ENCODE data around the gene GJB2. TPM values are rescaled to one million over a fixed set of nuclear protein-coding genes. Genes with fewer than 3 reads are reported as not detected.

GJB2 gene
- total RNA-seq, 1 experiment from 2014 or later, result 53.0 TPM

DNA sequence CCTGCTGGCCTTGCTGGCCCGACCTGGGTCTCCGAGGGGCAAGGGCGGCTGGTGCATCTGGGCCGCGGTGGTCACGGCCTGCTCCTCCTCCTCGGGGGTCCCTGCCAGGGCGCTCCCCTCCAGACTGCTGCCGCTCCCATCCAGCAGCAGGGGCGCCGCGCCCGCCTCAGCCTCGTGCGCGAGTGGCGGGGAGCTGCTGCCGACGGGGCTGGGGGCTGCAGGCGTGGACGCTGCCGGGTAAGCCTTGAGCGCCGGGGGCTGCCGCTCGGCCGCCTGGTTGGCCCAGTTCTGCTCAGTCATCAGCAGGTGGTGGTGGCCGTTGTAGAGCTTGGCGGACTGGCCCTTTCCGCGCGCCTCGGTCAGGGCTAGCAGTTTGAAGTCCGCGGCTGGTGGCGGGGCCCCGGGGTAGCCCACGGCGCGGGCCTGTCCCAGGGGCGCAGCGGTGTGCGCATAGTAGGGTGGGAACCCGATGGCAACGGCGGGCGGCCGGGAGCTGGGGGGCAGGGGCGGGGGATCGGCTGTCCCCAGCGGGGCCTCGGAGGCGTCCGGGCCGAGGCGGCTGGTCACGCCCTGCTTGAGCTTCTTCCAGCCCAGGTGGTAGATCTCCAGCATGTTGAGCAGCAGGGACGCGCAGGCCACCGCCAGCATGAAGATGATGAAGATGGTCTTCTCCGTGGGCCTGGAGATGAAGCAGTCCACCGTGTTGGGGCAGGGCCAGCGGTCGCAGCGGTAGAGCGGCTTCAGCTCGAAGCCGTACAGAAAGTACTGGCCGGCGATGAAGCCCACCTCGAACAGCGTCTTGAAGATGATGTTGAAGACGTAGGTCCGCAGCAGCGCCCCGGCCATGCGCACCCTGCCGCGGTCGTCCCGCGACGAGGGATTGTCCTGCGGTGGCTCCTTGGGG is 50.5 kb downstream of the GJB2 start:
- Histone ChIP-seq H3F3A (ENCODE audit: low read length, unreplicated experiment) (no peaks in the 10 kb centered on the region), H3K4me3 (ENCODE audit: low read length) (no peak overlapping the region), H4K20me1 (ENCODE audit: low read length) (no peaks in the 10 kb centered on the region), H3K4me1 (ENCODE audit: insufficient read depth, low read length) (no peaks in the 10 kb centered on the region), H3K27me3 (ENCODE audit: low read length) (no peaks in the 10 kb centered on the region), H3K36me3 (ENCODE audit: low read depth, low read length) (no peaks in the 10 kb centered on the region), H3K9me3 (ENCODE audit: low read length) (no peaks in the 10 kb centered on the region), H3K79me2 (ENCODE audit: low read length) (no peaks in the 10 kb centered on the region), H2AFZ (ENCODE audit: low read length) (no peak overlapping the region), H3K27ac (ENCODE audit: low read length) (no peak overlapping the region), H3K4me2 (ENCODE audit: low read length) (no peak overlapping the region), H3K9ac (ENCODE audit: low read length) (no peak overlapping the region), H3K9me2 (replicated peaks; ENCODE audit: low read length) (no peaks in the 10 kb centered on the region)
- ATAC-seq (no peak), DNase-seq (no peak)
- TF ChIP-seq, protein P1, sequence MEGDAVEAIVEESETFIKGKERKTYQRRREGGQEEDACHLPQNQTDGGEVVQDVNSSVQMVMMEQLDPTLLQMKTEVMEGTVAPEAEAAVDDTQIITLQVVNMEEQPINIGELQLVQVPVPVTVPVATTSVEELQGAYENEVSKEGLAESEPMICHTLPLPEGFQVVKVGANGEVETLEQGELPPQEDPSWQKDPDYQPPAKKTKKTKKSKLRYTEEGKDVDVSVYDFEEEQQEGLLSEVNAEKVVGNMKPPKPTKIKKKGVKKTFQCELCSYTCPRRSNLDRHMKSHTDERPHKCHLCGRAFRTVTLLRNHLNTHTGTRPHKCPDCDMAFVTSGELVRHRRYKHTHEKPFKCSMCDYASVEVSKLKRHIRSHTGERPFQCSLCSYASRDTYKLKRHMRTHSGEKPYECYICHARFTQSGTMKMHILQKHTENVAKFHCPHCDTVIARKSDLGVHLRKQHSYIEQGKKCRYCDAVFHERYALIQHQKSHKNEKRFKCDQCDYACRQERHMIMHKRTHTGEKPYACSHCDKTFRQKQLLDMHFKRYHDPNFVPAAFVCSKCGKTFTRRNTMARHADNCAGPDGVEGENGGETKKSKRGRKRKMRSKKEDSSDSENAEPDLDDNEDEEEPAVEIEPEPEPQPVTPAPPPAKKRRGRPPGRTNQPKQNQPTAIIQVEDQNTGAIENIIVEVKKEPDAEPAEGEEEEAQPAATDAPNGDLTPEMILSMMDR (conservative IDR thresholded peaks at IDR 0.05; ENCODE audit: low read depth, low read length), result no peak
- no peak for TF ChIP-seq EZH2 (IDR thresholded peaks at IDR 0.05; ENCODE audit: low read length, unreplicated experiment)
- no peak for TF ChIP-seq EZH2phosphoT487 (IDR thresholded peaks at IDR 0.05; ENCODE audit: borderline replicate concordance, low read length)
- POLR2A ChIA-PET (ENCODE audit: unreplicated experiment), result interaction anchor here (0.6 kb wide), 1 partner anchor 25 kb away, joined by 3 read pairs; no protein-coding TSS in a partner anchor
- intact Hi-C loops (cut with micrococcal nuclease), result no loop called here
- BruUV-seq (replicated peaks), result no TSS peak
- CTCF ChIA-PET, result no interaction called here

DNA sequence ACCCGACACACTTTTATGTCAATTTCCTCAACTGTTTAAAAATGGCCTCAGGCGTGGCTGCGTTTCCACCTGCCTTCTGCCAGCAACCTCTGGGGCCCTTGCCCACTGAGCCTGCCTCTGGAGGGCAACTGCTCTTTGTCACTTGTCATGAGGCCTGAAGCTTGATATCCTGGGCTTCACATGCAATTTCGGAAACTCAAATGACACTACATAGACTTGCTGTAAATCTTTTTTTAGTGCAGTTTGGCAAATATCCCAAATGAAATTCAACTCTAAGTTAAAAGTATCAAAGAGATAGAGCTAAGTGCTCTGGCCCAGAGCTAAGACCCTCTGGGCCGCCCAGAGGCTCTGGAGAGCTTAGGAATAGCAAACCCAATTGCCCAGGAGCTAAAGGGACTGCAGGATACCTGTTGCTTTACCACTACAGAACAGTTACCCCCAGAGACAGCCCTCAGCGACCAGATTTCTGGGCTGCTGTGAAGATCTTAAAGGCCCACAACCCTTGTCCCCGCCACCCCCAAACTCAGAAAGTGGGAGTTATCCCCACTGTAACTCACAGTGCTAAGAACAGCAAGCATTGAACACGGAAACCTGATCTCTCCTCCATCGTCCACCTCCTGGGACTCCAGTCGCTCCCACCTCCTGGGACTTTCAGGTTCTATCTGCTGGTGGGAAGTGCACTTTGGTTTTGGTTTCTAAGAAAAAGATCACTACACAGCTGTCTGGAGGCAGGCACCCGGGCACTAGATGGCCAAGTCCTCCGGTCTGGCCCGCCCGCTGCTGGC is 51.3 kb downstream of the GJB2 start:
- no peak overlapping the region for H2AFZ ChIP-seq (ENCODE audit: low read length)
- CTCF ChIA-PET, result no interaction called here
- H3K4me1 ChIP-seq (ENCODE audit: insufficient read depth, low read length), result no peaks in the 10 kb centered on the region
- POLR2A ChIA-PET (ENCODE audit: unreplicated experiment), result interaction anchor here (0.5 kb wide), 1 partner anchor 13 kb away, joined by 4 read pairs; no protein-coding TSS in a partner anchor
- H3K9me3 ChIP-seq (ENCODE audit: low read length), result no peaks in the 10 kb centered on the region
- intact Hi-C loops (cut with micrococcal nuclease), result no loop called here
- DNase-seq (no peak), ATAC-seq (no peak)
- no peak overlapping the region for H3K9ac ChIP-seq (ENCODE audit: low read length)
- TF ChIP-seq EZH2phosphoT487 (IDR thresholded peaks at IDR 0.05; ENCODE audit: borderline replicate concordance, low read length) (no peak), EZH2 (IDR thresholded peaks at IDR 0.05; ENCODE audit: low read length, unreplicated experiment) (no peak)
- TF ChIP-seq, protein P1 (conservative IDR thresholded peaks at IDR 0.05; ENCODE audit: low read depth, low read length), result no peak
- H3K27ac ChIP-seq (ENCODE audit: low read length), result no peak overlapping the region
- no peaks in the 10 kb centered on the region for H4K20me1 ChIP-seq (ENCODE audit: low read length)
- BruUV-seq (replicated peaks), result no TSS peak
- H3K79me2 ChIP-seq (ENCODE audit: low read length), result no peaks in the 10 kb centered on the region
- H3K4me2 ChIP-seq (ENCODE audit: low read length), result no peak overlapping the region
- no peaks in the 10 kb centered on the region for H3K9me2 ChIP-seq (replicated peaks; ENCODE audit: low read length)
- H3K36me3 ChIP-seq (ENCODE audit: low read depth, low read length), result no peaks in the 10 kb centered on the region
- no peaks in the 10 kb centered on the region for H3K27me3 ChIP-seq (ENCODE audit: low read length)
- H3K4me3 ChIP-seq (ENCODE audit: low read length), result no peak overlapping the region
- H3F3A ChIP-seq (ENCODE audit: low read length, unreplicated experiment), result no peaks in the 10 kb centered on the region

Data from PC-3 (cell line).